SK-N-SH treated with all-trans-retinoic acid at 6 μM for 48 hours (cell line): ENCODE results near the gene WRAP73.
A peak's percentile ranks its signal among the peaks of the same experiment; 100 is the strongest.

Source experiments
- ATAC-seq: fragments of 200-7000 bp; cut with Tn5 transposase; 3 replicates; pipeline ENCODE4 v1.9.1; 2020; ENCODE audit warnings: mild to moderate bottlenecking, moderate library complexity
- BACH2 ChIP-seq: fragments of 250-450 bp; sonication (Bioruptor Pico); IDR thresholded peaks from 2 replicates; pipeline ENCODE4 v1.9.0; 2021; ENCODE audit warnings: mild to moderate bottlenecking, borderline replicate concordance
- CSDC2 ChIP-seq: fragments of 250-450 bp; sonication (Bioruptor Pico); IDR thresholded peaks from 2 replicates; pipeline ENCODE4 v1.5.0; 2020; ENCODE audit warnings: mild to moderate bottlenecking, moderate library complexity
- ESRRG ChIP-seq: fragments of 250-450 bp; sonication (Bioruptor Pico); IDR thresholded peaks from 2 replicates; pipeline ENCODE4 v1.6.1; 2021; ENCODE audit warnings: mild to moderate bottlenecking
- GLIS3 ChIP-seq: fragments of 250-450 bp; sonication (Bioruptor Pico); IDR thresholded peaks from 2 replicates; pipeline ENCODE4 v1.5.0; 2020; ENCODE audit warnings: mild to moderate bottlenecking, moderate library complexity
- OSR1 ChIP-seq: fragments of 250-450 bp; sonication (Bioruptor Pico); IDR thresholded peaks from 2 replicates; pipeline ENCODE4 v1.8.0; 2022; ENCODE audit warnings: moderate library complexity, mild to moderate bottlenecking, inconsistent platforms
- RARB ChIP-seq: fragments of 250-450 bp; sonication (Bioruptor Pico); IDR thresholded peaks from 2 replicates; pipeline ENCODE4 v1.8.0; 2021; ENCODE audit warnings: mild to moderate bottlenecking, moderate library complexity
- SNAI2 ChIP-seq: fragments of 250-450 bp; sonication (Bioruptor Pico); IDR thresholded peaks from 2 replicates; pipeline ENCODE4 v1.5.0; 2020; ENCODE audit warnings: mild to moderate bottlenecking, moderate library complexity
- TCF4 ChIP-seq: fragments of 250-450 bp; sonication (Bioruptor Pico); IDR thresholded peaks from 2 replicates; pipeline ENCODE4 v1.8.0; 2021; ENCODE audit warnings: mild to moderate bottlenecking, moderate library complexity, borderline replicate concordance
- TOX ChIP-seq: fragments of 250-450 bp; sonication (Bioruptor Pico); IDR thresholded peaks from 2 replicates; pipeline ENCODE4 v1.8.0; 2021; ENCODE audit warnings: mild to moderate bottlenecking, moderate library complexity, borderline replicate concordance
- ZFP3 ChIP-seq: fragments of 250-450 bp; sonication (Bioruptor Pico); IDR thresholded peaks from 2 replicates; pipeline ENCODE4 v1.5.0; 2020; ENCODE audit warnings: mild to moderate bottlenecking, moderate library complexity
- ZFP30 ChIP-seq: fragments of 450-650 bp; formaldehyde crosslinking; IDR thresholded peaks from 2 replicates; pipeline ENCODE4 v1.5.0; 2022; ENCODE audit warnings: mild to moderate bottlenecking, moderate library complexity
- ZNF70 ChIP-seq: fragments of 450-650 bp; formaldehyde crosslinking; IDR thresholded peaks from 2 replicates; pipeline ENCODE4 v1.5.0; 2020; ENCODE audit warnings: mild to moderate bottlenecking, moderate library complexity
- TF ChIP-seq, protein P1 (sequence below): fragments of 250-450 bp; sonication (Bioruptor Pico); IDR thresholded peaks from 2 replicates; pipeline ENCODE4 v1.8.0; 2021; ENCODE audit warnings: low read depth, mild to moderate bottlenecking, moderate library complexity, borderline replicate concordance
- TF ChIP-seq, protein P2 (sequence below): fragments of 250-450 bp; sonication (Bioruptor Pico); IDR thresholded peaks from 2 replicates; pipeline ENCODE4 v1.5.1; 2021; ENCODE audit warnings: mild to moderate bottlenecking, moderate library complexity
- TF ChIP-seq, protein P3 (sequence below): fragments of 250-450 bp; sonication (Bioruptor Pico); IDR thresholded peaks from 2 replicates; pipeline ENCODE4 v1.5.0; 2020; ENCODE audit warnings: mild to moderate bottlenecking, moderate library complexity
- TF ChIP-seq, protein P4 (sequence below): fragments of 250-450 bp; sonication (Bioruptor Pico); IDR thresholded peaks from 2 replicates; pipeline ENCODE4 v1.8.0; 2020; ENCODE audit warnings: mild to moderate bottlenecking, moderate library complexity, borderline replicate concordance
- TF ChIP-seq, protein P5 (sequence below): fragments of 250-450 bp; sonication (Bioruptor Pico); IDR thresholded peaks from 2 replicates; pipeline ENCODE4 v1.5.1; 2020; ENCODE audit warnings: low read depth, mild to moderate bottlenecking, moderate library complexity

WRAP73 gene, protein sequence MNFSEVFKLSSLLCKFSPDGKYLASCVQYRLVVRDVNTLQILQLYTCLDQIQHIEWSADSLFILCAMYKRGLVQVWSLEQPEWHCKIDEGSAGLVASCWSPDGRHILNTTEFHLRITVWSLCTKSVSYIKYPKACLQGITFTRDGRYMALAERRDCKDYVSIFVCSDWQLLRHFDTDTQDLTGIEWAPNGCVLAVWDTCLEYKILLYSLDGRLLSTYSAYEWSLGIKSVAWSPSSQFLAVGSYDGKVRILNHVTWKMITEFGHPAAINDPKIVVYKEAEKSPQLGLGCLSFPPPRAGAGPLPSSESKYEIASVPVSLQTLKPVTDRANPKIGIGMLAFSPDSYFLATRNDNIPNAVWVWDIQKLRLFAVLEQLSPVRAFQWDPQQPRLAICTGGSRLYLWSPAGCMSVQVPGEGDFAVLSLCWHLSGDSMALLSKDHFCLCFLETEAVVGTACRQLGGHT

DNA sequence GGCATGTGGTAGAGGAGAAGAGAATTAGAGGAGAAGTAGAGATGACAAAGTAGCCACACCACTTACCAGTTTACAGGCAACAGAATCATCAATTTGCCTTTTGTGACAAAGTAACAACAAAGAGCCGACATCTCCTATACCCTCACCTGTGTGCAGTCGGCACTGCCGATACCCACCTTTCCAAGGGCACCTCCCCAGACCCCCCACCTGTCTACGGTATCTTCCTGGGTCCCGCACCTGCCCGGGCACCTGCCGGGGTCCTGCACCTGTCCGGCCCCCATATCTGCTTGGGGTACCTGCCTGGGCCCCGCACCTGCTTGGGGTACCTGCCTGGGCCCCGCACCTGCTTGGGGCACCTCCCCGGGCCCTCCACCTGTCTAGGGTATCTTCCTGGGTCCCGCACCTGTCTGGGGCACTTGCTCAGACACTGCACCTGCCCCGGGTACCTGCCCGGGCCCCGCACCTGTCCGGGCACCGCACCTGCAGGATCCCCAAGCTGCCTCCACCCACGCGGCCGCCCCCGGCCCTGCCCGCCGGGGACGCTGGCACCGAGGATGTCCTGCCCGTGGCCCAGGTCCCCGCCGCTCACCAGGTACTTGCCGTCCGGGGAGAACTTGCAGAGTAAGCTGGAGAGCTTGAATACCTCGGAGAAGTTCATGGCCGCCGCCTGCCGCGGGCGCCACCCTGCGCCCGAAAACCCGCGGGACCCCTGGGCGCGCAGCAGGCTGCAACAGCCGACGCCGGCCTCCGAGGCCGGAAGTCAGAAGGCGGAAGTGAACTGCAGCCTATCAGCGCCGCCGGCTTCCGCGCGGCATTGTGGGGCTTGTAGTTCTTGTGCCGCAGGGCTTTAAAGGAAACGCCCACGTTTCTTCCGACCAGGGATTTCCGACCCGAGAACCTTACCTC lies at the start of gene WRAP73:
WRAP73 (minus strand) TSS at position 762 of the 906 bp plus-strand sequence; CDS start at position 658, 104 bp downstream.
- peak; percentile 96 for ATAC-seq
- TF ChIP-seq SNAI2 (CRISPR knock-in tag) = no peak
- TF ChIP-seq CSDC2 (CRISPR knock-in tag) = no peak
- TF ChIP-seq, protein P1, sequence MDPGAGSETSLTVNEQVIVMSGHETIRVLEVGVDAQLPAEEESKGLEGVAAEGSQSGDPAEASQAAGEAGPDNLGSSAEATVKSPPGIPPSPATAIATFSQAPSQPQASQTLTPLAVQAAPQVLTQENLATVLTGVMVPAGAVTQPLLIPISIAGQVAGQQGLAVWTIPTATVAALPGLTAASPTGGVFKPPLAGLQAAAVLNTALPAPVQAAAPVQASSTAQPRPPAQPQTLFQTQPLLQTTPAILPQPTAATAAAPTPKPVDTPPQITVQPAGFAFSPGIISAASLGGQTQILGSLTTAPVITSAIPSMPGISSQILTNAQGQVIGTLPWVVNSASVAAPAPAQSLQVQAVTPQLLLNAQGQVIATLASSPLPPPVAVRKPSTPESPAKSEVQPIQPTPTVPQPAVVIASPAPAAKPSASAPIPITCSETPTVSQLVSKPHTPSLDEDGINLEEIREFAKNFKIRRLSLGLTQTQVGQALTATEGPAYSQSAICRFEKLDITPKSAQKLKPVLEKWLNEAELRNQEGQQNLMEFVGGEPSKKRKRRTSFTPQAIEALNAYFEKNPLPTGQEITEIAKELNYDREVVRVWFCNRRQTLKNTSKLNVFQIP = no peak
- TF ChIP-seq, protein P2, sequence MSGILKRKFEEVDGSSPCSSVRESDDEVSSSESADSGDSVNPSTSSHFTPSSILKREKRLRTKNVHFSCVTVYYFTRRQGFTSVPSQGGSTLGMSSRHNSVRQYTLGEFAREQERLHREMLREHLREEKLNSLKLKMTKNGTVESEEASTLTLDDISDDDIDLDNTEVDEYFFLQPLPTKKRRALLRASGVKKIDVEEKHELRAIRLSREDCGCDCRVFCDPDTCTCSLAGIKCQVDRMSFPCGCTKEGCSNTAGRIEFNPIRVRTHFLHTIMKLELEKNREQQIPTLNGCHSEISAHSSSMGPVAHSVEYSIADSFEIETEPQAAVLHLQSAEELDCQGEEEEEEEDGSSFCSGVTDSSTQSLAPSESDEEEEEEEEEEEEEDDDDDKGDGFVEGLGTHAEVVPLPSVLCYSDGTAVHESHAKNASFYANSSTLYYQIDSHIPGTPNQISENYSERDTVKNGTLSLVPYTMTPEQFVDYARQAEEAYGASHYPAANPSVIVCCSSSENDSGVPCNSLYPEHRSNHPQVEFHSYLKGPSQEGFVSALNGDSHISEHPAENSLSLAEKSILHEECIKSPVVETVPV = no peak
- no peak for TF ChIP-seq RARB
- no peak for TF ChIP-seq BACH2 (CRISPR knock-in tag)
- TF ChIP-seq GLIS3 (CRISPR knock-in tag) = no peak
- TF ChIP-seq, protein P3, sequence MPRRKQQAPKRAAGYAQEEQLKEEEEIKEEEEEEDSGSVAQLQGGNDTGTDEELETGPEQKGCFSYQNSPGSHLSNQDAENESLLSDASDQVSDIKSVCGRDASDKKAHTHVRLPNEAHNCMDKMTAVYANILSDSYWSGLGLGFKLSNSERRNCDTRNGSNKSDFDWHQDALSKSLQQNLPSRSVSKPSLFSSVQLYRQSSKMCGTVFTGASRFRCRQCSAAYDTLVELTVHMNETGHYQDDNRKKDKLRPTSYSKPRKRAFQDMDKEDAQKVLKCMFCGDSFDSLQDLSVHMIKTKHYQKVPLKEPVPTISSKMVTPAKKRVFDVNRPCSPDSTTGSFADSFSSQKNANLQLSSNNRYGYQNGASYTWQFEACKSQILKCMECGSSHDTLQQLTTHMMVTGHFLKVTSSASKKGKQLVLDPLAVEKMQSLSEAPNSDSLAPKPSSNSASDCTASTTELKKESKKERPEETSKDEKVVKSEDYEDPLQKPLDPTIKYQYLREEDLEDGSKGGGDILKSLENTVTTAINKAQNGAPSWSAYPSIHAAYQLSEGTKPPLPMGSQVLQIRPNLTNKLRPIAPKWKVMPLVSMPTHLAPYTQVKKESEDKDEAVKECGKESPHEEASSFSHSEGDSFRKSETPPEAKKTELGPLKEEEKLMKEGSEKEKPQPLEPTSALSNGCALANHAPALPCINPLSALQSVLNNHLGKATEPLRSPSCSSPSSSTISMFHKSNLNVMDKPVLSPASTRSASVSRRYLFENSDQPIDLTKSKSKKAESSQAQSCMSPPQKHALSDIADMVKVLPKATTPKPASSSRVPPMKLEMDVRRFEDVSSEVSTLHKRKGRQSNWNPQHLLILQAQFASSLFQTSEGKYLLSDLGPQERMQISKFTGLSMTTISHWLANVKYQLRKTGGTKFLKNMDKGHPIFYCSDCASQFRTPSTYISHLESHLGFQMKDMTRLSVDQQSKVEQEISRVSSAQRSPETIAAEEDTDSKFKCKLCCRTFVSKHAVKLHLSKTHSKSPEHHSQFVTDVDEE (CRISPR knock-in tag) = no peak
- TF ChIP-seq ZFP3 = no peak
- TF ChIP-seq TCF4 (CRISPR knock-in tag) = no peak
- no peak for TF ChIP-seq ZFP30
- TF ChIP-seq, protein P4, sequence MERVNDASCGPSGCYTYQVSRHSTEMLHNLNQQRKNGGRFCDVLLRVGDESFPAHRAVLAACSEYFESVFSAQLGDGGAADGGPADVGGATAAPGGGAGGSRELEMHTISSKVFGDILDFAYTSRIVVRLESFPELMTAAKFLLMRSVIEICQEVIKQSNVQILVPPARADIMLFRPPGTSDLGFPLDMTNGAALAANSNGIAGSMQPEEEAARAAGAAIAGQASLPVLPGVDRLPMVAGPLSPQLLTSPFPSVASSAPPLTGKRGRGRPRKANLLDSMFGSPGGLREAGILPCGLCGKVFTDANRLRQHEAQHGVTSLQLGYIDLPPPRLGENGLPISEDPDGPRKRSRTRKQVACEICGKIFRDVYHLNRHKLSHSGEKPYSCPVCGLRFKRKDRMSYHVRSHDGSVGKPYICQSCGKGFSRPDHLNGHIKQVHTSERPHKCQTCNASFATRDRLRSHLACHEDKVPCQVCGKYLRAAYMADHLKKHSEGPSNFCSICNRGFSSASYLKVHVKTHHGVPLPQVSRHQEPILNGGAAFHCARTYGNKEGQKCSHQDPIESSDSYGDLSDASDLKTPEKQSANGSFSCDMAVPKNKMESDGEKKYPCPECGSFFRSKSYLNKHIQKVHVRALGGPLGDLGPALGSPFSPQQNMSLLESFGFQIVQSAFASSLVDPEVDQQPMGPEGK = no peak
- TF ChIP-seq OSR1 (CRISPR knock-in tag) = no peak
- TF ChIP-seq ZNF70 (CRISPR knock-in tag) = no peak
- no peak for TF ChIP-seq ESRRG (CRISPR knock-in tag)

DNA sequence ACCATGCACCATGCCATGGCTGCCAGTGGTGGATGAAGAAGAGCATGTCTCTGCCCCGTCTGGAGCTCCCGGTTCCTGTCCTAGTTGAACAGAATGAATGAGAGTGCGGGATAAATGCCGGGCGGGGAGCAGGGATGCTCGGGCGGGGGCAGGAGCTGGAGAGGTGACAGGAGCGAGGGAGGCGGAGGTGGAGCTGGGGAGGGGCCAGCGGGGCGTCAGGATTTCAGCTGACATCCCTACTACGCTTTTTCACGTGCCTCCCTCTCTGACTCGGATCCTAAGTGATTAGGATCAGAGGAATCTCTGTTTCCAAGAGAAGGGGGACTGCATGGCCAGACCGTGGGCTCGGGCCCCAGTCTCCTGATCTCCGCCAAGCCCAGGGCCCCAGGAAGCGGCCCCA lies 49.7 kb upstream of the WRAP73 start:
- ATAC-seq = no peak
- TF ChIP-seq TOX (no peak), CSDC2 (CRISPR knock-in tag) (no peak), RARB (no peak)

DNA sequence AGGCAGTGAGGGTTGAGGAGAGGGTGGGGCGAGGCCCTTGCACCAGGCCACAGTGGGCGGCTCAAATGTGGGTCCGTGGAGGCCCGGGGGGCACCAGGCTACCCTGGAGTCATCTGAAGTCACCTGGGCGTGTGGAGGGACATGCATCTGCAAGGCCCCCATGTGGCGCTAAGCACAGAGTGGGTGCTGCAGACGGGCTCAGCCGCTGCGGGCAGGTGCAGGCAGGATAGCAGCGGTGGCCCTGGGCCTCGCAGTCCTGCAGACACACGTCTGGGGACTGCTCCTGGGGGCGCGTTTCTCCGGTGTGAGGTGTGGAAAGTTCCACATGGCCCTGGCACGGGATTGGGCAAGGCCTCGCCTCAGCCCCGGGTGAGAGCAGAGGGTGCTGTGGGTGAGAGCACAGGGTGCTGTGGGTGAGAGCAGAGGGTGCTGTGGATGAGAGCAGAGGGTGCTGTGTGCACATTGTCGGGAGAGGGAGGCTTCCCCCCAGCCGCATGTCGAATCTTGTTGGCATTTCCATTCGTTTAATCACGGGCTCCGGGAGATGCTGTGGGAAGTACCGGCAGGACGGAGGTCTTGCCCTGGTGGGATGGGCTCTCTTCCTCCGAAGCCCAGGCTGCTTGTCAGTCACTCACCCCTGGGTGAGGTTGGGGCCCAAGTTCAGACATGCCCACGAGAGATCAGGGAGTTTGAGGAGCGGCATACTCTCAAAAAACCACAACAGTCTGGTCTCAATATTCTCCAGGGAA lies 48.9 kb upstream of the WRAP73 start:
- TF ChIP-seq, protein P5, sequence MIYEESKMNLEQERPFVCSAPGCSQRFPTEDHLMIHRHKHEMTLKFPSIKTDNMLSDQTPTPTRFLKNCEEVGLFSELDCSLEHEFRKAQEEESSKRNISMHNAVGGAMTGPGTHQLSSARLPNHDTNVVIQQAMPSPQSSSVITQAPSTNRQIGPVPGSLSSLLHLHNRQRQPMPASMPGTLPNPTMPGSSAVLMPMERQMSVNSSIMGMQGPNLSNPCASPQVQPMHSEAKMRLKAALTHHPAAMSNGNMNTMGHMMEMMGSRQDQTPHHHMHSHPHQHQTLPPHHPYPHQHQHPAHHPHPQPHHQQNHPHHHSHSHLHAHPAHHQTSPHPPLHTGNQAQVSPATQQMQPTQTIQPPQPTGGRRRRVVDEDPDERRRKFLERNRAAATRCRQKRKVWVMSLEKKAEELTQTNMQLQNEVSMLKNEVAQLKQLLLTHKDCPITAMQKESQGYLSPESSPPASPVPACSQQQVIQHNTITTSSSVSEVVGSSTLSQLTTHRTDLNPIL = no peak
- TF ChIP-seq, protein P4 = no peak
- no peak for ATAC-seq
